Measurements from ENCODE around the gene LRP1B. TPM values are rescaled to one million over a fixed set of nuclear protein-coding genes. Genes with fewer than 3 reads are reported as not detected.

LRP1B gene
- total and polyA plus RNA-seq, 2 of the 8 experiments (the other 6 are each of a cell fraction or from before 2014, with no cell fraction given): 0.03 TPM; not detected in 1

- CTCF ChIA-PET (ENCODE audit: partially characterized antibody): interaction anchor here (0.6 to 1.0 kb wide), 2 partner anchors 17 to 57 kb away, joined by 3 to 4 read pairs; no protein-coding TSS in a partner anchor
- Histone ChIP-seq H2AK5ac (ENCODE audit: low read depth, low read length) (no peak overlapping the region), H2BK5ac (ENCODE audit: low read depth, low read length) (no peak overlapping the region), H3K36me3 (ENCODE audit: control insufficient read depth in 2 of 4, insufficient read depth in 4 of 4, low read length in 3 of 4) (no peaks in the 10 kb centered on the region), H3K14ac (ENCODE audit: insufficient read length) (no peak overlapping the region), H4K8ac (ENCODE audit: extremely low read depth, insufficient read depth, low read length) (no peak overlapping the region), H3K4ac (replicated peaks; ENCODE audit: insufficient read length, low read depth, low read length) (no peak overlapping the region), H3K23ac (ENCODE audit: insufficient read length) (no peak overlapping the region), H3K4me1 (replicated peaks in 1 of 4; ENCODE audit: control insufficient read depth in 3 of 4, insufficient read depth in 4 of 4, low read length in 3 of 4) (no peaks in the 10 kb centered on the region), H3K4me2 (ENCODE audit: insufficient read depth in 1 of 2, low read depth in 2 of 2, low read length in 2 of 2) (no peak overlapping the region), H2AFZ (ENCODE audit: low read length) (no peak overlapping the region), H4K5ac (ENCODE audit: insufficient read length, low read depth, low read length) (no peak overlapping the region), H2BK15ac (ENCODE audit: low read length) (no peak overlapping the region), H3K79me1 (ENCODE audit: low read depth, low read length) (no peaks in the 10 kb centered on the region), H3K4me3 (ENCODE audit: extremely low read depth in 1 of 4, insufficient read depth in 2 of 4, low read depth in 3 of 4, low read length in 4 of 4) (no peak overlapping the region), H3K56ac (replicated peaks; ENCODE audit: insufficient read length, low read depth, low read length) (no peak overlapping the region), H4K20me1 (replicated peaks in 1 of 2; ENCODE audit: control insufficient read depth in 1 of 2, insufficient read depth in 2 of 2, low read length in 2 of 2) (no peaks in the 10 kb centered on the region), H3K27me3 (replicated peaks in 1 of 4; ENCODE audit: control insufficient read depth in 3 of 4, extremely low read depth in 1 of 4, insufficient read depth in 3 of 4, low read length in 3 of 4) (no peaks in the 10 kb centered on the region), H3K9ac (replicated peaks in 1 of 4; ENCODE audit: extremely low read depth in 1 of 4, low read depth in 3 of 4, low read length in 3 of 4) (no peak overlapping the region), H3K23me2 (ENCODE audit: low read depth, low read length) (no peaks in the 10 kb centered on the region), H4K91ac (replicated peaks; ENCODE audit: insufficient read length, low read length) (no peak overlapping the region), H3K27ac (ENCODE audit: low read depth, low read length) (no peak overlapping the region), H2BK120ac (replicated peaks; ENCODE audit: low read depth, low read length) (no peak overlapping the region), H2BK20ac (ENCODE audit: low read length) (no peak overlapping the region), H3K9me3 (ENCODE audit: insufficient read depth in 2 of 2, low read depth in 1 of 2, low read length in 1 of 2) (no peaks in the 10 kb centered on the region), H3K79me2 (ENCODE audit: control insufficient read depth in 1 of 2, insufficient read depth in 2 of 2, low read length in 2 of 2) (no peaks in the 10 kb centered on the region), H2BK12ac (ENCODE audit: low read depth, low read length) (no peak overlapping the region), H3K18ac (ENCODE audit: extremely low read depth, low read length) (no peak overlapping the region)
- WGBS, 2 experiments (ENCODE audit: extremely low coverage in 1 of 2, insufficient coverage in 1 of 2, insufficient read length in 1 of 2, insufficient replicate concordance in 2 of 2, low coverage in 1 of 2, low lambda C conversion rate in 2 of 2, missing lambda C conversion rate in 1 of 2): 98% methylated on average over 2 of the region's 2 CpGs; no CpG with 5 or more reads in 1 of the 2 experiments
- no peak for TF ChIP-seq PHF8 (conservative IDR thresholded peaks at IDR 0.05; ENCODE audit: low read depth, low read length)
- no peak for TF ChIP-seq NRF1 (IDR thresholded peaks at IDR 0.05; ENCODE audit: low read depth, low read length)
- no peak for TF ChIP-seq ZNF274 (IDR thresholded peaks at IDR 0.05; ENCODE audit: borderline replicate concordance, extremely low read depth, low read length)
- no peak for TF ChIP-seq CEBPB (IDR thresholded peaks at IDR 0.05; ENCODE audit: low read depth, low read length)
- TF ChIP-seq CHD1 (IDR thresholded peaks at IDR 0.05; ENCODE audit: low read depth, low read length): no peak
- DNase-seq (ENCODE audit: low read depth in 1 of 2, low spot score in 2 of 2): no peak
- FAIRE-seq: no peak
- POLR2A ChIA-PET (ENCODE audit: partially characterized antibody): no interaction called here
Measured at GRCh38 chr2:142012797-142013196, 118.0 kb downstream of the LRP1B start.

Data from H1 (cell line).